Upper lobe of left lung (tissue), 4 donors: Measurements from ENCODE around the gene SCTR.

Experiments used
- POLR2A ChIP-seq, 4 donors: fragments of 450-650 bp; IDR thresholded peaks; one replicate each; pipeline ENCODE4 v1.5.1; 2016 to 2017; ENCODE audit warnings: antibody characterized with exemption in 4 of 4, mild to moderate bottlenecking in 2 of 4
- POLR2AphosphoS5 ChIP-seq, 2 donors: sonication (generic); formaldehyde crosslinking; IDR thresholded peaks; one replicate each; pipeline ENCODE4 v1.5.1; 2017; ENCODE audit warnings: antibody characterized with exemption in 2 of 2

DNA sequence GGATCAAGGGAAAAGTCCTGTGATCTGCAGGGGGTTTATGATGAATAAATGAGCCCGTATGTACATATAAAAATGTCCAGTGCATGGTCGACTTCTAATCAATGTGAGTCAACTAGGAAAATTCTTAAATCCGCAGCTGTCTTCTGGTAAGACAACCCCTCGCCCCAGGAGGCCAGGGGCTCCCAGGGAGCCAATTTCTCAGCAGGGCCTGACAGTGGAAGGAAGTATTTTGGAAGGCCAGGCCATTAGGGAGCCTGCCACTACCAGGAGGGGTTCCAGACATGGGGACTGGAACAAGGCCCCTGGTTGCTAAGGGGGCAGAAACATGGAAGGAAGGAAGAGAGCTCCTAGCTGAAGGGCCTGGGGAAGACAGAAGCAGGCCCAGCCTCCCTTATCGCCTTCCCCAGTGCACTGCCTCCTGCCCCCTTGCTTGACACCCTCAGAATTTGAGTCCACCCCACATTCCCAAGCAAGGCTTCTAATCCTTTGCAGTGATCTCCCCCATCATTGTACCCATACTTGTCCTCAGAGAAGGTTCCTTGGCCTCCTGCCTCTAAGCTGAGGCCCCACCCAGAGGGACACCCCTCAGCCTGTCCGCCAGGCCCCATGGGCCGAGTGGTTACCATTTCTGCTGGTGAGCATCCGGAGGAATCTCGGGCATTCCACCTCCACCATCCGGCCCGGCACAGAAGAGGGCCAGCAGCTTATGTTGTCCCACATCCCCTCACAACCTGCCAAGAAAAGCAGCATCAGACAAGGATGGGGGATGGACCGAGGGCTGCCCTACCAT lies 45.9 kb downstream of the SCTR start:
- TF ChIP-seq POLR2A (IDR thresholded peaks at IDR 0.05) (no peak), POLR2AphosphoS5 (IDR thresholded peaks at IDR 0.05) (no peak)
